ENCODE results near the gene AGPAT1. TPM values are rescaled to one million over a fixed set of nuclear protein-coding genes. Genes with fewer than 3 reads are reported as not detected.

Gene AGPAT1
- total and polyA plus RNA-seq, 7 experiments from 2014 or later, result 19.3 to 46.1 (median 29.7) TPM

DNA sequence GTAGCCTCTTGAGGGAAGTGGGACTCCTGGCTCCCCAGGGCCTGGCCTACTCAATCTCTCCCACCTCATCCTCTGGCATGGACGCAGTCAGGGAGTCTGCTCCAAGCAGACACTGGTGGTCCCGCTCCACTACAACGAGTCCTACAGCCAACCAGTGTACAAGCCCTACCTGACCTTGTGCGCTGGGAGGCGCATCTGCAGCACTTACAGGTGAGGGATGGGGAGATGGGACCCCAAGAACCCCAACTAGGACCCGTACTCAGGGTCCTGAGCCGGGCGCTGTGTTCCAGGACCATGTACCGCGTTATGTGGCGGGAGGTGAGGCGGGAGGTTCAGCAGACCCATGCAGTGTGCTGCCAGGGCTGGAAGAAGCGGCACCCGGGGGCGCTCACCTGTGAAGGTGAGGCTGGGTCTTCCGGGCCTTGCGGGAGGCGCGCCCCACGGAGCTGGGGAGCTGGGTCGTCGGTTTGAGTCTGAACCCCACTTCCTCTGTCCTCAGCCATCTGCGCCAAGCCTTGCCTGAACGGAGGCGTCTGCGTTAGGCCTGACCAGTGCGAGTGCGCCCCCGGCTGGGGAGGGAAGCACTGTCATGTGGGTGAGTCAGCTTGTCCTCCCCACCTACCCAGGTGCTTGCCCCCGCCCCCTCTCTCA lies 9.3 kb downstream of the AGPAT1 start:
- ATAC-seq (no peak), DNase-seq (no peak)
- Mint-ChIP-seq H3K9me3 (no peaks in the 10 kb centered on the region), H3K4me3 (no peak overlapping the region), H3K4me1 (peaks cover 6 to 18% (median 11%) of the 10 kb centered on the region in 7 donors), H3K27me3 (no peaks in the 10 kb centered on the region), H3K27ac (peak overlapping the region in 1 of 9 donors; percentile 67), H3K36me3 (peaks cover 5 to 37% (median 15%) of the 10 kb centered on the region in 5 donors)
- Histone ChIP-seq H3K27ac (ENCODE audit: low read depth, low read length) (no peak overlapping the region), H3K27me3 (ENCODE audit: control insufficient read depth in 2 of 2, insufficient read depth in 2 of 2, low read length in 2 of 2) (no peaks in the 10 kb centered on the region), H3K4me3 (ENCODE audit: low read length) (no peak overlapping the region), H3K4me1 (ENCODE audit: control insufficient read depth in 2 of 2, insufficient read depth in 2 of 2, low read length in 2 of 2) (no peaks in the 10 kb centered on the region), H3K36me3 (ENCODE audit: control insufficient read depth in 2 of 3, insufficient read depth in 3 of 3, low read length in 3 of 3) (peaks cover 0 to 66% (median 15%) of the 10 kb centered on the region in 3 experiments), H3K9me3 (ENCODE audit: control insufficient read depth in 2 of 3, low read length in 3 of 3) (no peaks in the 10 kb centered on the region)
- ChIA-PET POLR2A (no interaction called here), CTCF (no interaction called here)
- intact Hi-C loops (cut with micrococcal nuclease), result no loop called here

DNA sequence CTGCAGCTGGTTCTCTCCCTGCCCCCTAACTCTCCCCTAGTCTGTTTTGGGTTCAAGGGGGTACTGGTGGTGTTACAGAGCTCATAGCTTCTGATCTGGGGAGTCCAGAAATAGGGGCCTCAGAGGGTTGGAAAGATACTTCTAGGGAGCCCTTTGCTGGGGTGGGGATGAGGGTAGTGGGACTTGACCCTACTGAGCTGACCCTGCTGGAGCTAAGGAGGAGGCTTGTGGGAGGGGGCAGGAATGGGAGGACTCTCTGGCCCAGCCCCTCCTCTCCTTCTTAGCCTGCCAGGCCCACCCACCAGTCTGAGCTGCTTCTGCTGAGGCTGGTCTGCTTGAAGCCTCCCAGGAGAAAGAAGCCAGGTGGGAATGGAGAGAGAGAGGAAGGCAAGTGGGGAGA lies 11.6 kb downstream of the AGPAT1 start, which contains the start of gene EGFL8:
Gene EGFL8, plus strand, starts transcription at position 301 of the 400 bp plus-strand sequence. CDS start 1,571 bp downstream, outside the sequence.
- H3K27ac Mint-ChIP-seq, result peak within 1 kb of the TSS in 4 of 9 donors; percentile 16 to 59 (median 45)
- no peaks in the 10 kb centered on the region for H3K9me3 Mint-ChIP-seq
- H3K9me3 ChIP-seq (ENCODE audit: control insufficient read depth in 2 of 3, low read length in 3 of 3), result no peaks in the 10 kb centered on the region
- ChIA-PET POLR2A (interaction anchor here (1.0 to 1.6 kb wide), 3 partner anchors 12 to 13 kb away, joined by 3 to 7 read pairs (median 4); partner anchors contain the start of genes AGPAT1 and PRRT1), CTCF (interaction anchor here (1.2 to 1.7 kb wide), 2 partner anchors 10 to 46 kb away, joined by 4 to 5 read pairs; no protein-coding TSS in a partner anchor)
- H3K27me3 Mint-ChIP-seq, result no peaks in the 10 kb centered on the region
- H3K36me3 Mint-ChIP-seq, result peaks cover 0 to 16% (median 6%) of the 10 kb centered on the region in 5 donors
- no peak within 1 kb of the TSS for H3K4me3 Mint-ChIP-seq
- no peaks in the 10 kb centered on the region for H3K4me1 ChIP-seq (ENCODE audit: control insufficient read depth in 2 of 2, insufficient read depth in 2 of 2, low read length in 2 of 2)
- H3K36me3 ChIP-seq (ENCODE audit: control insufficient read depth in 2 of 3, insufficient read depth in 3 of 3, low read length in 3 of 3), result peaks cover 0 to 45% (median 7%) of the 10 kb centered on the region in 3 experiments
- no peak within 1 kb of the TSS for H3K4me3 ChIP-seq (ENCODE audit: low read length)
- DNase-seq (no peak), ATAC-seq (no peak)
- H3K4me1 Mint-ChIP-seq, result peaks cover 0 to 6% (median 4%) of the 10 kb centered on the region in 7 donors
- intact Hi-C loops (cut with micrococcal nuclease), result no loop called here
- no peak within 1 kb of the TSS for H3K27ac ChIP-seq (ENCODE audit: low read depth, low read length)
- H3K27me3 ChIP-seq (ENCODE audit: control insufficient read depth in 2 of 2, insufficient read depth in 2 of 2, low read length in 2 of 2), result no peaks in the 10 kb centered on the region

- no peak for ATAC-seq
- Histone ChIP-seq H3K27me3 (ENCODE audit: control insufficient read depth in 2 of 2, insufficient read depth in 2 of 2, low read length in 2 of 2) (no peaks in the 10 kb centered on the region), H3K9me3 (ENCODE audit: control insufficient read depth in 2 of 3, low read length in 3 of 3) (no peaks in the 10 kb centered on the region), H3K4me3 (ENCODE audit: low read length) (no peak overlapping the region), H3K27ac (ENCODE audit: low read depth, low read length) (no peak overlapping the region), H3K4me1 (ENCODE audit: control insufficient read depth in 2 of 2, insufficient read depth in 2 of 2, low read length in 2 of 2) (no peaks in the 10 kb centered on the region), H3K36me3 (ENCODE audit: control insufficient read depth in 2 of 3, insufficient read depth in 3 of 3, low read length in 3 of 3) (peaks cover 0 to 39% (median 4%) of the 10 kb centered on the region in 3 experiments)
- no peak for DNase-seq
- intact Hi-C loops (cut with micrococcal nuclease), result no loop called here
- Mint-ChIP-seq H3K9me3 (no peaks in the 10 kb centered on the region), H3K36me3 (peaks cover under 1 to 13% (median 4%) of the 10 kb centered on the region in 5 donors), H3K27ac (peak overlapping the region in 2 of 9 donors; percentile 16 to 59), H3K27me3 (no peaks in the 10 kb centered on the region), H3K4me1 (peaks cover 0 to 6% (median 4%) of the 10 kb centered on the region in 7 donors), H3K4me3 (no peak overlapping the region)
- ChIA-PET CTCF (interaction anchor here (1.2 to 1.7 kb wide), 2 partner anchors 9 to 46 kb away, joined by 4 to 5 read pairs; no protein-coding TSS in a partner anchor), POLR2A (interaction anchor here (1.1 to 1.6 kb wide), 2 partner anchors 12 to 13 kb away, joined by 4 to 7 read pairs; partner anchors contain the start of gene AGPAT1)
Measured at GRCh38 chr6:32163559-32164258, 12.2 kb downstream of the AGPAT1 start.

- Histone ChIP-seq H3K4me3 (ENCODE audit: low read length) (no peak overlapping the region), H3K4me1 (ENCODE audit: control insufficient read depth in 2 of 2, insufficient read depth in 2 of 2, low read length in 2 of 2) (peaks cover 10 to 18% of the 10 kb centered on the region in 2 donors), H3K9me3 (ENCODE audit: control insufficient read depth in 2 of 3, low read length in 3 of 3) (no peaks in the 10 kb centered on the region), H3K27me3 (ENCODE audit: control insufficient read depth in 2 of 2, insufficient read depth in 2 of 2, low read length in 2 of 2) (no peaks in the 10 kb centered on the region), H3K27ac (ENCODE audit: low read depth, low read length) (no peak overlapping the region), H3K36me3 (ENCODE audit: control insufficient read depth in 2 of 3, insufficient read depth in 3 of 3, low read length in 3 of 3) (peaks cover 0 to 20% (median 0%) of the 10 kb centered on the region in 3 experiments)
- CTCF ChIA-PET, result interaction anchor here (0.8 kb wide), 2 partner anchors 34 to 87 kb away, joined by 3 to 5 read pairs; partner anchors contain the start of gene GPSM3
- Mint-ChIP-seq H3K4me3 (no peak overlapping the region), H3K27ac (peak overlapping the region in 1 of 9 donors; percentile 57), H3K27me3 (peaks cover 0 to 1% (median 0%) of the 10 kb centered on the region in 5 donors), H3K36me3 (peaks cover 1 to 15% (median 9%) of the 10 kb centered on the region in 5 donors), H3K4me1 (peaks cover 19 to 42% (median 31%) of the 10 kb centered on the region in 7 donors), H3K9me3 (no peaks in the 10 kb centered on the region)
- DNase-seq (no peak), ATAC-seq (no peak)
- POLR2A ChIA-PET, result interaction anchor here (0.6 to 1.4 kb wide), 12 partner anchors 9 to 814 kb away, joined by 3 to 8 read pairs (median 3); partner anchors contain the start of gene ATF6B
- intact Hi-C loops (cut with micrococcal nuclease), result no loop called here
Measured at GRCh38 chr6:32158052-32158451, 17.8 kb downstream of the AGPAT1 start.

DNA sequence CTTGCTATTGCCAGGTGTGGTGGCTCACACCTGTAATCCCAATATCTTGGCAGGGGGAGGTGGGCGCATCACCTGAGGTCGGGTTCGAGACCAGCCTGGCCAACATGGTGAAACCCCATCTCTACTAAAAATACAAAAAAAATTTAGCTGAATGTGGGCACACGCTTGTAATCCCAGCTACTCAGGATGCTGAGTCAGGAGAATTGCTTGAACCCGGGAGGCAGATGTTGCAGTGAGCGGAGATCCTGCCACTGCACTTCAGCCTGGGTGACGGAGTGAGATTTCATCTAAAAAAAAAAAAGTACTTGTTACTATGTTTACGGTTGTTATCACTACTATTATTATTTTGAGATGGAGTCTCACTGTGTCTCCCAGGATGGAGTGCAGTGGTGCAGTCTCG lies 19.0 kb downstream of the AGPAT1 start:
- peaks cover 10 to 29% of the 10 kb centered on the region in 2 donors for H3K4me1 ChIP-seq (ENCODE audit: control insufficient read depth in 2 of 2, insufficient read depth in 2 of 2, low read length in 2 of 2)
- peaks cover 0 to 15% (median 0%) of the 10 kb centered on the region in 3 experiments for H3K36me3 ChIP-seq (ENCODE audit: control insufficient read depth in 2 of 3, insufficient read depth in 3 of 3, low read length in 3 of 3)
- Mint-ChIP-seq H3K27ac (no peak overlapping the region), H3K4me1 (peaks cover 23 to 53% (median 43%) of the 10 kb centered on the region in 7 donors), H3K36me3 (peaks cover 1 to 15% (median 9%) of the 10 kb centered on the region in 5 donors), H3K9me3 (no peaks in the 10 kb centered on the region), H3K27me3 (peaks cover 0 to 11% (median 0%) of the 10 kb centered on the region in 5 donors), H3K4me3 (no peak overlapping the region)
- H3K27ac ChIP-seq (ENCODE audit: low read depth, low read length), result no peak overlapping the region
- DNase-seq (no peak), ATAC-seq (no peak)
- ChIA-PET CTCF (interaction anchor here (1.2 kb wide), 1 partner anchor 790 kb away, joined by 3 read pairs; no protein-coding TSS in a partner anchor), POLR2A (interaction anchor here (1.4 kb wide), 1 partner anchor 12 kb away, joined by 4 read pairs; no protein-coding TSS in a partner anchor)
- no peak overlapping the region for H3K4me3 ChIP-seq (ENCODE audit: low read length)
- intact Hi-C loops (cut with micrococcal nuclease), result no loop called here
- no peaks in the 10 kb centered on the region for H3K27me3 ChIP-seq (ENCODE audit: control insufficient read depth in 2 of 2, insufficient read depth in 2 of 2, low read length in 2 of 2)
- H3K9me3 ChIP-seq (ENCODE audit: control insufficient read depth in 2 of 3, low read length in 3 of 3), result no peaks in the 10 kb centered on the region

Data from naive thymus-derived CD4-positive, alpha-beta T cell (primary cell).